Heart right ventricle (tissue), 16 donors: ENCODE data around the gene MICAL3. TPM values are rescaled to one million over a fixed set of nuclear protein-coding genes. Genes with fewer than 3 reads are reported as not detected.
"Not testable (repeated sequence)": the region's sequence is repeated elsewhere in the genome, so short reads cannot be mapped to it uniquely, and the experiment has no call there.

Source experiments
- ATAC-seq, 8 donors: fragments of 200-7000 bp; cut with Tn5 transposase; one replicate each; pipeline ENCODE4 v1.9.1; 2020; ENCODE audit warnings: mild to moderate bottlenecking in 8 of 8, moderate library complexity in 8 of 8, moderate number of reproducible peaks in 1 of 8
- DNase-seq, 2 donors: peaks; one replicate each; pipeline ENCODE4 v3.0.0-alpha.2; 2020
- H3K27ac ChIP-seq, 10 donors: fragments of 200-600 bp; sonication (generic) in 2 of 10; one replicate each; pipeline versions ENCODE4 v1.5.0 to v1.8.0; 2020 to 2022; ENCODE audit warnings: mild to moderate bottlenecking in 3 of 10
- H3K27me3 ChIP-seq, 7 donors: fragments of 200-600 bp; one replicate each; pipeline ENCODE4 v1.8.0; 2021 to 2022; ENCODE audit warnings: mild to moderate bottlenecking in 2 of 7
- H3K36me3 ChIP-seq, 9 donors: fragments of 200-600 bp; sonication (generic) in 1 of 9; one replicate each; pipeline versions ENCODE4 v1.5.0 to v1.8.0; 2020 to 2022; ENCODE audit warnings: mild to moderate bottlenecking in 2 of 9
- H3K4me1 ChIP-seq, 9 donors: fragments of 200-600 bp; sonication (generic) in 1 of 9; one replicate each; pipeline versions ENCODE4 v1.5.0 to v1.8.0; 2020 to 2022; ENCODE audit warnings: mild to moderate bottlenecking in 4 of 9
- H3K4me3 ChIP-seq, 10 donors: fragments of 200-600 bp; sonication (generic) in 2 of 10; one replicate each; pipeline versions ENCODE4 v1.5.0 to v1.8.0; 2020 to 2022; ENCODE audit warnings: mild to moderate bottlenecking in 7 of 10, moderate library complexity in 2 of 10
- H3K9me3 ChIP-seq, 11 donors: fragments of 200-600 bp in 10 of 11; sonication (generic) in 2 of 11; one replicate each; pipeline versions ENCODE4 v1.5.0 to v1.8.0; 2013 to 2022; ENCODE audit warnings: mild to moderate bottlenecking in 2 of 11, control low read depth in 1 of 11, moderate library complexity in 1 of 11
- WGBS, 2 donors: extraction: QIAGEN DNeasy Blood & Tissue Kit; methylation state at CpG; one replicate each; pipeline ENCODE4 v1.1.7; 2013; ENCODE audit warnings: inconsistent platforms in 1 of 2; 5-methylcytosine and 5-hydroxymethylcytosine counted together
- intact Hi-C, 10 donors: fragments of 100-400 bp; cut with DNase I; formaldehyde crosslinking; loops; one replicate each; pipeline versions ENCODE4 v1.11.1 to v1.14.2; 2022
- polyA plus RNA-seq, 2 donors: library from polyadenylated mRNA; stranded (reverse); fragments of 200-250 nt; gene quantifications; one replicate each; pipeline ENCODE4 v1.2.3, GENCODE V29; 2013
- total RNA-seq, 10 donors: library from RNA; stranded (reverse); fragmentation: NEBNext Ultra II Directional in 3 of 10; extraction: Animal tissue kit (Norgen Biotek cat#: 25700) in 3 of 10; gene quantifications; one replicate each; pipeline versions ENCODE4 v1.2.1 to v1.2.4, GENCODE V29; 2021 to 2023
- TF ChIP-seq, protein P1 (sequence below), 9 donors: fragments of 200-600 bp; sonication (generic) in 2 of 9; IDR thresholded peaks; one replicate each; pipeline versions ENCODE4 v1.5.0 to v1.8.0; 2021 to 2022; ENCODE audit warnings: antibody characterized with exemption in 9 of 9, mild to moderate bottlenecking in 5 of 9, moderate library complexity in 1 of 9
- donor health status: Arrhythmogenic right ventricular cardiomyopathy.
- donor health status: ischemic (EF 13 %, LVEDD 7.1; RV severe dilation, severe dysfunction).
- donor health status: healthy with polysubstance abuse.
- donor health status: DM: no; HTN: yes; CAD: no.
- donor health status: DM: no; HTN: no; CAD: no.
- donor health status: ischemic (EF 25% LVEDD 6.9; RV normal size, moderate dysfunction).
- donor health status: ischemic (EF 25% LVEDD 5.7; RV mildly dilated, moderate dysfunction).
- donor health status: healthy.
- donor health status: DM: yes; HTN: yes; CAD: no.
- donor health status: Ischemic cardiomyopathy.
- donor health status: ischemic (EF 35%, LVEDD 5.7; RV mildly dilated, moderate dysfunction).
- donor health status: nonischemic (EF 11% LVEDD 7.7; RV severe dilation, severe dysfunction).
- donor health status: DM: yes; HTN: yes; CAD: no.
- donor health status: PGD.
- donor health status: ischemic (EF 29% LVEDD 5.4; RV normal size, mild dysfunction).
- donor health status: nonischemic (EF 23%, LVEDD 6.1; RV moderate dilation, normal function).

Gene MICAL3
- total and polyA plus RNA-seq, 12 donors = 13.2 to 137 (median 109) TPM

GRCh38 chr22:18042685-18043084 lies 18.3 kb upstream of the MICAL3 start:
- Histone ChIP-seq H3K27ac (peak overlapping the region in 1 of 10 donors; percentile 20), H3K36me3 (no peaks in the 10 kb centered on the region), H3K27me3 (no peaks in the 10 kb centered on the region), H3K4me3 (no peak overlapping the region), H3K4me1 (peaks cover 6 to 30% (median 20%) of the 10 kb centered on the region in 9 donors), H3K9me3 (no peaks in the 10 kb centered on the region)
- 51 to 53% methylated on average over 6 of the region's 6 CpGs for WGBS, 2 donors
- ATAC-seq = peak in 4 of 8 donors; percentile 41 to 64 (median 54)
- no peak for DNase-seq
- intact Hi-C loops = no loop called here
- TF ChIP-seq, protein P1, sequence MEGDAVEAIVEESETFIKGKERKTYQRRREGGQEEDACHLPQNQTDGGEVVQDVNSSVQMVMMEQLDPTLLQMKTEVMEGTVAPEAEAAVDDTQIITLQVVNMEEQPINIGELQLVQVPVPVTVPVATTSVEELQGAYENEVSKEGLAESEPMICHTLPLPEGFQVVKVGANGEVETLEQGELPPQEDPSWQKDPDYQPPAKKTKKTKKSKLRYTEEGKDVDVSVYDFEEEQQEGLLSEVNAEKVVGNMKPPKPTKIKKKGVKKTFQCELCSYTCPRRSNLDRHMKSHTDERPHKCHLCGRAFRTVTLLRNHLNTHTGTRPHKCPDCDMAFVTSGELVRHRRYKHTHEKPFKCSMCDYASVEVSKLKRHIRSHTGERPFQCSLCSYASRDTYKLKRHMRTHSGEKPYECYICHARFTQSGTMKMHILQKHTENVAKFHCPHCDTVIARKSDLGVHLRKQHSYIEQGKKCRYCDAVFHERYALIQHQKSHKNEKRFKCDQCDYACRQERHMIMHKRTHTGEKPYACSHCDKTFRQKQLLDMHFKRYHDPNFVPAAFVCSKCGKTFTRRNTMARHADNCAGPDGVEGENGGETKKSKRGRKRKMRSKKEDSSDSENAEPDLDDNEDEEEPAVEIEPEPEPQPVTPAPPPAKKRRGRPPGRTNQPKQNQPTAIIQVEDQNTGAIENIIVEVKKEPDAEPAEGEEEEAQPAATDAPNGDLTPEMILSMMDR (IDR thresholded peaks at IDR 0.05) = no peak

GRCh38 chr22:18040898-18041297 lies 16.5 kb upstream of the MICAL3 start:
- not testable (repeated sequence) for H3K36me3 ChIP-seq, ATAC-seq
- 71 to 75% methylated on average over 6 of the region's 6 CpGs for WGBS, 2 donors

GRCh38 chr22:18035751-18036150 lies 11.4 kb upstream of the MICAL3 start:
- Histone ChIP-seq H3K27ac (no peak overlapping the region), H3K27me3 (no peaks in the 10 kb centered on the region), H3K36me3 (no peaks in the 10 kb centered on the region), H3K4me1 (peaks cover 0 to 44% (median 20%) of the 10 kb centered on the region in 9 donors), H3K9me3 (no peaks in the 10 kb centered on the region), H3K4me3 (no peak overlapping the region)
- DNase-seq (no peak), ATAC-seq (peak in 3 of 8 donors; percentile 41 to 61 (median 47))
- TF ChIP-seq, protein P1 (IDR thresholded peaks at IDR 0.05) = no peak
- WGBS, 2 donors = 69 to 70% methylated on average over 9 of the region's 9 CpGs
- intact Hi-C loops = loop anchor here in 1 of 10 donors (10.0 kb wide), 1 partner anchor 61 kb away; no protein-coding TSS in a partner anchor

More at GRCh38 chr22:18040898-18041297, 16.5 kb upstream of the MICAL3 start:
- H3K4me3 ChIP-seq, H3K27ac ChIP-seq, DNase-seq, intact Hi-C loops, H3K27me3 ChIP-seq, H3K9me3 ChIP-seq: not testable (repeated sequence)
- H3K4me1 ChIP-seq = peaks cover 6 to 34% (median 20%) of the 10 kb centered on the region in 9 donors

DNA sequence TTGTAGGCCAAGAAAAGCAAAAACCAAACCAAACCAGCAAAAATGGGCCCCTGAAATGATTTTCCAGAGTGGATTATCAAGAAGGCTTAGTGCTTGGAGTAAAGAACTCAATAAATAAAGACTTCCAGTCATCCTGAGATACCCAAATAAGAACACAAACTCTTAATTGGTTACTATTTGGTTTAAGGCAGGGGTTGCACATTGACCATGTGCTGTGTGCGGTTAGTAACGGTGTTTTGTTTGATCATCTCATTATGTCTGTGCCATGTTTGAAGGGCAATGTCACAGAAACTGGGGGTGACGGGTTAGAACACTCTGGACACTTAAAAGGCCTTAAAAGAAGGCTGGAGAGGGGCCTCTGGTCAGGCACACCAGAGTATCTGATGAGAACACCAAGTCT lies 9.7 kb upstream of the MICAL3 start:
- WGBS, 2 donors = 96 to 97% methylated on average over 3 of the region's 3 CpGs
- Histone ChIP-seq H3K4me1 (peaks cover 0 to 44% (median 20%) of the 10 kb centered on the region in 9 donors), H3K9me3 (no peaks in the 10 kb centered on the region), H3K27ac (peak overlapping the region in 6 of 10 donors; percentile 19 to 78 (median 61)), H3K27me3 (no peaks in the 10 kb centered on the region), H3K36me3 (no peaks in the 10 kb centered on the region), H3K4me3 (no peak overlapping the region)
- no peak for DNase-seq
- ATAC-seq = no peak
- intact Hi-C loops = loop anchor here in 1 of 10 donors (10.0 kb wide), 1 partner anchor 59 kb away; no protein-coding TSS in a partner anchor
- TF ChIP-seq, protein P1 (IDR thresholded peaks at IDR 0.05) = no peak
